Measurements from ENCODE around the gene WWC2.

Gene WWC2

DNA sequence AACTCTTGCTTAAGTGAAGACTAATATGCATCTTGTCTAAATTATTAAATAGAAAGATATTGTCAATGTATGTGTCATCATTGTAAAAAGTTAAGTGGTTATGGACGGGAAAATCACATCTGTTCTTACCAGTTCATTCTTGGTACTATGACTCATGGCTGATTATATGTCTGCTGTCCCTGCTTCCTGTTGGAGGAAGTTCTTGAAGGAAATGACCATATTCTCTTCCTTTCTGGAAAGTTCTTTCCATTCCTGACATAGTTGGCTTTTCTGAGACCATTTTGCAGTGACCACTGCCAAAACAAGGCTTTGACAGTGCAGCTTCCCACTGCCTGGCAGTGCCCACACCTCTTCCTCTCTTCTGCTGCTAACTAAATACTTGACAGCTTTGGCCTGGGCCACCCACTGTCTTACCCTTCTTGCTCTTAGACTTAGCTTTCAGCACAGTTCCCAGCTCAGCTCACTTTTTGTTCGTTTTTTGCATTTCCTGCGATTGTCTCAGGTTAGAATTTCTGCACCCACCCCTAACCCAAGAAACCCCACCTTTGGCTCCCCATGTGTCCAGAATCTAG lies 236.4 kb downstream of the WWC2 start:
- DNase-seq, result no peak

DNA sequence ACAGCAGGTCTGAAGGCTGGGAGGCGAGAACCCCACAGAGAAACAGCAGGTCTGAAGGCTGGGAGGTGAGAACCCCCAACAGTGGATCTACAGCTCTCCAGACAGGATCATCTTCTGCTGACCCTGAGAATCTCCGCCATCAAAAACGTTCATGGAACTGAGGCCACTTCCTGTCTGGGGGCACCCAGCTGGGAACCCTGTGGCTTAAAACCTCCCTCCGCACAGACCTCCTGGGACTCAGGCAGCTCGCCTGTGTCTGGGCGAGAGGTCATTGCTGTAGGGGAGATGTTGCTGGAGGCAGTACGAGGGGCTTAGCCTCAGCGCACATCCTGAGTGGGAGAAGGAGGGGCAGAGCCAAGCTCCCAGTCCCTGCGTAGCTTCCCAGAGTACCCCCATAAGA lies 238.3 kb downstream of the WWC2 start:
- DNase-seq, result no peak

DNA sequence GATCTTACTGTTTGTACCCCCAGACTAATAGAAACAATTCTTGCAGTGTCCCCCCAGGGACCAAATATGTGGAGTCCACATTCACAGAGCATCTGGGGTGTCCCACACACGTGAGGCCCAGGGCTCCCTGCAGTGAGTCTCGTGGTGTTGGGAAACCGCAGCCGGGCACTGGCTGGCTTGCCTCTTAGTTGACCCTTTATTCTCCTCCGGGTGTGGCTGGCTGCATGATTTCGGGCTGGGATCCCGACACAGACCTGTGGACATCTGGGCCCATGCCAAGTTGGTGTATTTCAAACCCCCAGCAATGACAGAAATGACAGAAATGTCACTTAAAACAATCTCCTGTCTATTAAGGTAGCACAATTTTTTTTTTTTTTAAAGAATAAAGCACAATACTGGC lies 238.8 kb downstream of the WWC2 start:
- no peak for DNase-seq

DNA sequence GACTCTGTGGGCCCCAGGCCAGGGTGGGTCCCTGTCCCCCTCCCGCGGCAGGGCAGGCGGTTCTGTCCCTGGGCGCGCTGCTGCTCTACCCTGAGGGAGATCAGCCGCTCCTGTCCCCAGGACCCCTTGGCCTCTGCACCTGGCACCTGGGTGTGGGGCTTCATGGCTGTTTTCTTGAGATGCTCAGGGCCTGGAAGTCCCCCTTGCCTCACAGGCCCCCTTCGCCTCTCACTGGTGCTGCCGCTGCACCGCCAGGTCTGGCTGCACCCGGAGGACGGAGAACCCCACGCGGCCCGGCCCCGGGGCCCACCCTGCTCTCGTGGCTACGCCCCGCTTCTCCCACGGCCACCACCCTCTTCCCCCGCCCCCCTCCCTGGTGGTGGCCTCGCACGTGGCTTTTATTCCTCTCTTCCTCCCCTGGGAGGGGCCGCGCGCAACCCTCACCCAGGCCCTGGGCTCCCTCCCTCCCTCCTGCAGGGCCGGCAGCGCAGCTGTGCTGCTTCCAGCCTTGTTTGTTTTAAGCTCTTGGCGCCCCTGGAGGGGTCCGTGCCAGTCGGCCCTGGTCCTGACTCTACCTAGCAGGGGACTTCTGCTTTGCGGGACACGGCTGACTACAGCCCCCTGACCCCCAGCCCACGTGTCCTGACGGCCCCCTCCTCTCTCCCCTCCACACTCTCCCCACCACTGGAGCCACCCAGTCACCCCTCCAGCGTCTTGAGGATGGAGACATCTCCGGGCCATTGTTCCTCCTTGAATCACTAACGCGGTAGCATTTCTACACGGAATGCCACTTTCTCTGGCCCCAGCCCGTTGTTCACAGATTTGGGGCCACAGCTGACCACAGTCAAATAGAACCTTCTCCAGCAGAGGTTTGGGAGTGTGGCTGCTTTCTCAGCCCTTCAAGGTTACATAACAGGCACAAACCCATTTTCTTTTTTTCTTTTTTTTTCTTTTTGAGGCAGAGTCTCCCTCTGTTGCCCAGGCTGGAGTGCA lies 243.8 kb downstream of the WWC2 start:
- no peak for DNase-seq

DNA sequence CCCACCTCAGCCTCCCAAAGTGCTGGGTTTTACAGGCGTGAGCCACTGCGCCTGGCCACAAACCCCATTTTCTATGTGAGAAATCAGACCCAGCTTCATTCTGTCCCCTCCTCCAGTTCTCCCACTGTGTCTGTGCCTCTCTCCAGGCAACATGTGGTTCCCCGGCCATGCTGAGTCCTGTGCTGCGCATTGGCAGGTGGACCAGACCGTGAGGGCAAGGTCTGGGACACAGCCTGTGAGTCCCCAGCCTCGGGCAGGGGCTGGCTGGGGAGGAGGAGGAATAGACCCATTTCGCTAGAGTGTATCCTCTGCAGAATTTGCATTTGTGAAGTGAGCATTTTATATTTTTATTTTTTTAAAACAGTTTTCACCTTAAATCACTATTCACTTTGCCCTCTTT lies 244.7 kb downstream of the WWC2 start:
- no peak for DNase-seq

DNA sequence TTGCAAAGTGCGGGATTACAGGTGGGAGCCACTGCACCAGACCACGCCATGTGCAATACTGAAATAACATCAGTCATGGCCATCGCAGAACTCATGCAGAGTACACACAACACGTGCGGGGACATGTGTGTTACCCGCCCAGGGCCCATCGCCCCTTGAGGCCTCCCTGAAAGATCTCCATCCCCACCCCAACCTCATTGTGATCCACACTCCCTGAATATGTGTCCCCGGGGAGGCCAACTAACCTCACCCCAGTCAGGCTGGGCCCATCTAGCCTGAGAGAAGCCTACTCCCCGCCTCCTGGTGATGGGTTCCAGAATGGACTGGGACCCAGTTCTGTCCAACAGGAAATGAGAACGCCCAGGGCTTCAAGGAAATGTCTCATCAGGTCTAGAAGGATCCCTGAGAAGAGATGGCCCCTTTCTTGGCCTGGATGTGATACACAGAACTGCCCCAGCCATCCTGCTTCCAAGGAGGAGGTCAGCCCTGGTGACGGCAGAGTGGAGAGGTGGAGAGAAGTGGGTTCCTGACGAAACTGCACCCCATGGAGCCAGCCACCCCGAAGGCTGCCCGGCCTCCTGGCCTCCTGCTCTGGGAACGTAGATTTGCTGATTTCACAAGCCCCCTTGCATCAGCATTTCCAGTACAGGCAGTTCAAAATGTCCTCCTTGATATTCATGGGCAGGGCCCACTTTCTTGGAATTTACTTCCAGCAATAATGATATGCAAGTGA lies 245.6 kb downstream of the WWC2 start:
- DNase-seq, result no peak

DNA sequence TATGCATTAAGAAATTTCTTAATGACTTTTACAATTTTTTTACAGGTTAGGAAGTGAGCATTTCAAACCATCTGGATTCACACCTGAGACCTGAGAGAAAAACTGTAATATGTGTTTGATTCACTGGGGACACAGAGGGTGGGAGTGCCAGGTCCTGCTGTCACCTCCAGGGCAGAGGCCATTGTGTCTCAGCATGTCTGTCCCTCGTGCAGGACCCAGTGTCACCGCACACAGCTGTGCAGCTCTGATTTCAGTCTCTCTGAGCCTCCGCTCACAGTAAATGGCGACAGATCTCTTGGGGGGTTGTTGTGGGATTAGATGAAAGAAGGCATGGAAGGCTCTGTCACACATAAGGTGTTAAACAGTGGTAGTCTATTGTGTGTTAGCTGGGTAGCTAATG lies 246.2 kb downstream of the WWC2 start:
- DNase-seq, result no peak

DNA sequence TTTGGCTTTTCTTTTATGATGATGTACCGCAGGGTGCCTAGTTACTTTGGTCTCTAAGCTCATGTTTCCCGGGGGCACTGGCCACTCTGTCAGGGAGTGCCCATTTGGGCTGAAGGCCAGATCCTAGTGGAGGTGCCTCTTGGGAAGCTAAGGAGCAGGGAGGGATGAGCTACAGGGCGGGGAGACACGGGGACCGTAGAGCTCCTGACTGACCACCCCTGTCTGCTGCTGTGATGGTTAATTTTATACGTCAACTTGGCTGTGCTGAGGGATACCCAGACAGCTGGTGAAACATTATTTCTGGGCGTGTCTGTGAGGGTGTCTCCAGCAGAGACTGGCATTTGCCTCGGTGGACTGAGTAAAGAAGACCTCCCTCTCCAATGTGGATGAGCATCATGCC lies 248.1 kb downstream of the WWC2 start:
- no peak for DNase-seq

DNA sequence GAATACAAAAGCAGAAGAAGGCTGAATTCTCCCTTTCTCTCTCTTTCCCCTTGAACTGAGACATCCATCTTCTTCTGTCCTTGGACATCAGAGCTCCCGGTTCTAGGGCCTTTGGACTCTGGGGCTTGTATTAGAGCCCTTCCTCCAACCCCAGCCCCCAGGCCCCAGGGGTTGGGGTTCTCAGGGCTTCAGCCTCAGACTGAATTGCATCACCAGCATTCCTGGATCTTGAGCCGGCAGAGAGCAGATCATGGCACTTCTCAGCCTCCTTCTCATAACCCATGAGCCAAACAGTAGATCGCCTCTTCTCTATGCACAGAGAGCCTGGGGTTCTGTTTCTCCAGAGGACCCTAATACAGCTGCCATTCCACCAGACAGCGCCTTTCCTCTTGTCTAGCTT lies 248.5 kb downstream of the WWC2 start:
- DNase-seq, result no peak

DNA sequence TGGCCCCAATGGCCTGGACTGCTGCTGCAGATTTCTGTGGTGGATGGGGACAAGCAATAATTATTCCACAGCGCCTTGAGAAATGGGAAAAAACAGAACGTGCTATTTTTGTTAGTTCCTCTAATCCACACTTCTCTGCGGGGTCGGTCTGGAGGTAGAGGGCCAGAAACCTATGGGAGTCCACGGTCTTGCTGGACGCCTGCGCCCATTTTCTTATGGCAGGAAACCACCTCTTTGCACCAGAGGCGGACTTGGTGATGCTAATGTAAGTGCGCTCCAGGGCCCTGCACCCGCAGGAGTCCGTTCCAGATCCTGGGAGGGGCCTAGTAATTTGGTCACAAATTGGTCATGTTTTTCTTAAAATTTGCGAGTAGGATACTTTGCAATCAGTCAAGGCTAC lies 249.1 kb downstream of the WWC2 start:
- DNase-seq, result no peak

DNA sequence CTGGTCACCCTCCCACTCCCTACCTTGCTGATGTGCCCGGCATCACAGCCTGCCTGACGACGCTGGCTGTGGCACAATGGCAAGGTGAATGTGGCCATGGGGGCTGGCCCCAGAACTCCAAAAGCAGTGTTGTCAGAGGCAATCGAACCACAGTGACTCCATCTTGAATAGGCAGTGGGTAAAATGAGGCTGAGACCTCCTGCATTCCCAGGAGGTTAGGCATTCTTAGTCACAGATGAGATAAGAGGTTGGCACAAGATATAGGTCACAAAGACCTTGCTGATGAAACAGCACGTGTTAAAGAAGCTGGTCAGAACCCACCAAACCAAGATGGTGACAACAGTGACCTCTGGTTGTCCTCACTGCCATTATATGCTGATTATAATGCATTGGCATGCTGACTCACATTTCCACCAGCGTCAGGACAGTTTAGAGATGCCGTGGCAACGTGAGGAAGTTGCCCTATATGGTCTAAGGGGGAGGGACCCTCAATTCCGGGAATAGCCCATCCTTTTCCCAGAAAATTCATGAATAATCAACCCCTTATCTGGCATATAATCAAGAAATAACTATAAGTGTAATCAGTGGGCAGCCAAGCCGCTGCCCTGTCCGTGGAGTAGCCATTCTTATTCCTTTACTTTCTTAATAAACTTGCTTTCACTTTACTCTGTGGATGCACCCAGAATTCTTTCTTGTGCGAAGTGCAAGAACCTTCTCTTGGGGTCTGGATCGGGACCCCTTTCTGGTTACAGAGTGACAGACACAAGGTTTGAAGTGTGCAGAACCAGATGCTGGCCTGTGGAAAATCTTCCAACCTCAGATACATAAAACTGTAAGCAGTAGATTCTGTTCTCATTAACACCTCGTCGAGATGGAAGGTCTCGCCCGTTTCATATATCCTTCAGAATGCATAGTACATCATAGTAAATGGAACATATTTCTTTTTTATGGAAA lies 249.9 kb downstream of the WWC2 start:
- no peak for DNase-seq

DNA sequence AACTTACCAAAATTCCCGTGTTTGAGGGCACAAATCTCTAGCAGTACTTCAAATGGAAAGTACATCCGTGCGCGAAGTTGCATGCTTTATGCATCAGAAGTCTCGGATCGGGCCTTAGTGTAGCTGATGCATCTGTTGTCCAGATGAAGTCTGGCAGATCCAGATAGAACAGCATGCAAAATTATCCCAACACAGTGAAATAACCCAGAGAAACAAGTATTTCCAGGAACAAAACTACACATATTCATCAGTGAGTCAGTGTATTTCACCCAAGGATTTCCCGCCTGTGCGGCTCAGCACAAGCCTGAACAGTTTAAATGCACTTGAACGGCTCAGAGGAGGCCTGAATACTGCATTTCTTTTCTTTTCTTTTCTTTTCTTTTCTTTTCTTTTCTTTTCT lies 250.6 kb downstream of the WWC2 start:
- no peak for DNase-seq

DNA sequence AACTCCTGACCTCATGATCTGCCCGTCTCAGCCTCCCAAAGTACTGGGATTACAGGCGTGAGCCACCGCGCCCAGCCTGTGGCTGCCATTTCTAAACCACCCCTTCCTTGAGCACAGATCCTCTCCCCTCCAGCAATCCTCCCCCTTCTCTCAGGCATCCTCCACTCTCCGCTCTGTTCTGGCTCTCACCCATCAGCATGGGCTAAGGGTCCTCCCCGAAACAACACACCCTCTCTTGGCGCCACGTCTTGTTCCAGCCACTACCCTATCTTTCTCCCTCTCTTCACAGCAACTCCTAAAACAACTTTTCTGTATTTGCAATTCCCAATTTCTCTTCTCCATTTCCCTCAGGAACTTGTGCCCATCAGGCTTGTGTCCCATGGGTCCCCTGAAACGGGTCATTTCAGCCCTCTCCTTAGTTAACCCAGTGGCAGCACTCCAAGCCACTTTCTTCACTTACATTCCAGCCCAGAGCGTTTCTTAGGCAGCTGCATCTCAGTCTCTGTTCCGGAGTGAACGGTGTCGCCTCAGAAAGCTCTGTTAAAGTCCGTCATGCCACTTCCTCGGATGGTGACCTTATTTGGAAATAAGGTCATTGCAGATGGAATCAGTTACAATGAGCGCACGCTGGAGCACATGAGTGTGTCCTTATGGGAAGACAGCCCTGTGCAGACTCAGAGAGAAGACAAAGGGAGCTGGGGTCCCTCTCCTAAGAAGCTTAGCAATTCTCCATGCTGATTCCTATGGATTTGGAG lies 251.4 kb downstream of the WWC2 start:
- no peak for DNase-seq

DNA sequence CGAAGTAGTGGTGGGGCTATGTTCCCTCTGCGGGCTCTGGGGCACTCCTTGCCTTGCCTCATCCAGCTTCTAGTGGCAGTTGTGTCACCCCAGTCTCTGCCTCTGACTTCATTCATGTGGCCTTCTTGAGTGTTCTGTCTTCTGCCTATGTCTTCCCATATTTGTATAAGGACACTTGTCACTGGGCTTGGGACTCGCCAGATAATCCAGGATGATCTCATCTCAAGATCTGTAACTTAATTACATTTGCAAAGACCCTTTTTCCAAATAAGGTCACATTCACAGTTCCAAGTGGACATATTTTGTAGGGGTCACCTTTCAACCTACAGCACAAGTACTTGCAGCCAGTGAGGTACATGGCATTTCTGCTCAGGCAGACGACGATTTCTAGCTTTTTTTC lies 253.5 kb downstream of the WWC2 start:
- no peak for DNase-seq

DNA sequence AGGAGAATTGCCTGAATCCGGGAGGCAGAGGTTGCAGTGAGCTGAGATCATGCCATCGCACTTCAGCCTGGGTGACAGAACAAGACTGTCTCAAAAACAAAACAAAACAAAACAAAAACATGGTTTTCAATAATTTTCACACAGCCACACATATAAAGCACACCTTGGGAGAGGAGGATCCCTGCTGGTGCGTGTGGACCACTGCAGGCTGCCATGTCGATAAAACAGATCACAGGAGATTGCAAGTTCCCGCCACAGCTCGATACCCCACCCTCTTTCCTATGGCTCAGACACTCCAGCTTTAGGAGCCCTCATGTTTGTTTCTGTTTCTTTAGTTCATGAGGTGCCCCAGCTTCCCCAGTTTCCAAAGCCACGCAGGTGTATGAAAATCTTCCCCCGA lies 254.5 kb downstream of the WWC2 start:
- DNase-seq, result no peak

DNA sequence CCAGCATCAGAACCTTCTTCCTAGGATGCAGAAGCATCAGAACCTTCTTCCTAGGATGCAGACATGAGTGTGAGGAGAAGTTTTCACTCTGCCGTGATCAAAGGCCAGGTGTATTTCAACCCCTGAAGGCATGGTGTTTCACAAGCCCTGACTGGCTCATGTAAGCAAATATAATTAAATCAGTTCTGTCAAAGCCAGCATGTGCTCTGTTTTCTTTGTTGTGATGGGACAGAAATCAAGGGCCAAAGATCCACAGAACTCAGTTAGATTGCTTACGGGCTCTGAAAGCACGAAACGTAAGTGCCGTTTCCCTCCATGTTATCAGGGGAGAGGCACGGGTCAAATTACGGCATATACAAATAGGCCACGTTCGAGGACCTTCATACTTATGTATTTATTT lies 255.2 kb downstream of the WWC2 start:
- no peak for DNase-seq

DNA sequence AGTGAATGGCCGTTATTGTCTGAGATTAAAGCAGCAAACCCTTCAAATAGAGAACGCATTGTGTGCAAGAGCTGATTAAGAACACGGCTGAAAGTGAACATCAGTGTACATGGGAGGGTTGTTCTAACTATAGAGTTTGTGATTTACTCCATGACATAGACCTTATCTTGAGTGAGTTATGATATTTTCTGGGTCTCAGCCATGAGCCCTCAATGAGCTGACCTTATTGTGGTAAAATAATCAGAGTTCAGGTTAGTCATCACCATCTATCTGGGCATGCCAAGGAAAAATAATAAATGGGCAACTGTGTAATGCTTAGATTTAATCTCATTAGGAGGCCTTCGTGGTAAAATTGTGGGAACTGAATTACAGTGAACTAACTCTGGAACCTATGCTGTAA lies 256.3 kb downstream of the WWC2 start:
- no peak for DNase-seq

DNA sequence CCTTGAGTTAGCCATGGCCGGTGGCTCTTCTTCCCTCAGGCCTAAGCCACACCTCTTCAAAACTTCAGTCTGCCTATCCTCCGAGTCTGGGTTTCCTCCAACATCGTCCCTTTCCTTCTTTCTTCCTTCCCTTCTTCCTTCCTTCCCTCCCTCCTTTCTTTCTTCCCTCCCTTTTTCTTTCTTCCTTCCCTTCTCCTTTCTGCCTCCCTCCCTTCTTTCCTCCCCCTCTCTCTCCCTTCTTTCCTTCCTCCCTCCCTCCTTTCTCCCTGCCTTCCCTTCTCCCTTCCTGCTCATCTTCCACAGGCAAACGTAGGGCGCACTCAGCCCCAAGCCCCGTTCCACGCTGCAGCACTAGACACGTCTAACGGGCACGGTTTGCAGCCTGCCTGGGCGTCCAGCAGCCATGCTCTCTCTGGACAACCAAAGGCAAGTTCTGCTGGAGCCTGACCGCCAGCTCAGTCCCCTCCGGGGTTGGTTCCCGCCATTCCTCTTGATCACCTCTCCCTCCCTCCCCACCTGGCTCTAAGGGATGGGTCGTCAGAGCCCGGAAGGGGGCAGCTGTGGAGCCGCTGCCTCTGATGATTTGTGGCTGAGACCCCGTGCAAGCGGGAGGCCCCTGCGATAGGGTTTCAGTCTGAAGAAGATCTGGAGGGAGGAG lies 257.2 kb downstream of the WWC2 start:
- no peak for DNase-seq

DNA sequence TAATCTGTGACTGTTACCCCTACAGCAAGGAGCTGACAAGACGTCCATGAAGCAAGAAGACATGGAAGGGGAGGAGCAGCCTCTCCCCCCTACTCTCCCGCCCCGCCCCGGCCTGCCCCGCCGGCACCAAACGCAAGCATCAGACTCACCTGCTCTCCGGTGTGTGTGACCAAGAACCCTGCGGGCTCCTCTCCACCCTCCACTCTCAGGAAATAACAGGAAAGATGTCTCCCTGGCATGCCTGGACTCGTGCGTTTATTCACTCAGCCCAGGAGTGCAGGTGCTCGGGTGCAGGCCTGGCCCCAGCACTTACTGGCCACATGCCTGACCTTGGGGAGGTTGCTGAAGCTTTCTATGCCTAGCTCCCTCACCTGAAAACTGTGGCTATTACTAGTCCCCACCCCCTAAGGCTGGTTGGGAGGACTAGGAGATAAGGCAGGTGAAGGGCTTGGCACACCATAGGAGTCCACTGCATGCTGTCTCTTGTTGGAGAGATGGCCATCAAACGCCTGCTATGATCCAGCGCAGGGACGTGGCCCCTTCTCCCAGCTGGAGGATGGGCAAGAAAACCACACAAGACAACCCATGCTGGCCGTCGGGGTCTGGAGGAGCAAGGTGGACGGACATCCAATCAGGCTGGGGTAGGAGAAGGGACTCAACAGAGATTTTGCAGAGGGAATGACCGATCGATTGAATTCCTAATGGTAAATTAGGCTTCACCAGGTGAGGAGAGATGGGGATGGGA lies 258.0 kb downstream of the WWC2 start:
- DNase-seq, result no peak

DNA sequence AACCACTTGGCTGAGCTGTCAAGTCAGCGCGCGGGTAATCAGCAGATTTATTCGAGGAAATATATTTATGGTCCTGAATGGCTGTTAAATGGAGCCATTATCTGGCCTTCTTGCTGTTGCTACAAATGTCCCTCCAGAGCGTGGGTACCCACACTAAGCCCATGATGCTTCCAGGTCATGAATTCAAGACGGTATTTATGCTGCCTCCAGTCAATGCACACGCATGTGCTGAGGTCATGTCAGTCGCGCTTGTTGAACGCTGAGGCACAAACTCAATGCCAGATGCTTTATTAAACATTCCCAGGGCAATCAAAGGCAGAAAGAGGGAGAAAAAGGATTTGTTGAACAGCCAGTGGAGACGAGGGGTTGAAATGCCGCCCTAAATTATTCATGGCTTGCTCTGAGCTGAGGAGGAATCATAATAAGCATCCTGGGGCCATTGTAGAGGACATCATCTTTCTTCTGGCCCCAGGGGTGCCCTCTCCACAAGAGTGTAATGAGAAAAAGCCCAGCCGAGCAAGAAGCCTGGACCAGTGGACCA lies 259.2 kb downstream of the WWC2 start:
- no peak for DNase-seq

Data from left hindlimb (tissue), 1 donor.